ENCODE data around the gene PWWP2A.
"Not testable (repeated sequence)": the region's sequence is repeated elsewhere in the genome, so short reads cannot be mapped to it uniquely, and the experiment has no call there.

PWWP2A gene

GRCh38 chr5:160162910-160163309 lies 43.7 kb upstream of the PWWP2A start:
- no peak for DNase-seq (ENCODE audit: low spot score)
- in situ Hi-C loops (cut with MboI; ENCODE audit: low pct_unique_long_range_greater_than_20kb, low sequenced_read_pairs, unreplicated experiment), result no loop called here

GRCh38 chr5:160161626-160162025 lies 42.4 kb upstream of the PWWP2A start:
- no peak for DNase-seq (ENCODE audit: low spot score)
- in situ Hi-C loops (cut with MboI; ENCODE audit: low pct_unique_long_range_greater_than_20kb, low sequenced_read_pairs, unreplicated experiment), result no loop called here
- no peak for TF ChIP-seq CTCF (IDR thresholded peaks at IDR 0.05; ENCODE audit: extremely low read depth, insufficient read depth, missing control alignments)

More at GRCh38 chr5:160162910-160163309, 43.7 kb upstream of the PWWP2A start:
- no peak for TF ChIP-seq CTCF (IDR thresholded peaks at IDR 0.05; ENCODE audit: extremely low read depth, insufficient read depth, missing control alignments)

- DNase-seq (ENCODE audit: low spot score); in situ Hi-C loops (cut with MboI; ENCODE audit: low pct_unique_long_range_greater_than_20kb, low sequenced_read_pairs, unreplicated experiment): not testable (repeated sequence)
Measured at GRCh38 chr5:160160875-160161274, 41.6 kb upstream of the PWWP2A start.

GRCh38 chr5:160159991-160160792 lies 40.9 kb upstream of the PWWP2A start:
- in situ Hi-C loops (cut with MboI; ENCODE audit: low pct_unique_long_range_greater_than_20kb, low sequenced_read_pairs, unreplicated experiment), result no loop called here
- no peak for TF ChIP-seq CTCF (IDR thresholded peaks at IDR 0.05; ENCODE audit: extremely low read depth, insufficient read depth, missing control alignments)
- DNase-seq (ENCODE audit: low spot score), result peak; percentile 17

- no peak for DNase-seq (ENCODE audit: low spot score)
- in situ Hi-C loops (cut with MboI; ENCODE audit: low pct_unique_long_range_greater_than_20kb, low sequenced_read_pairs, unreplicated experiment), result no loop called here
Measured at GRCh38 chr5:160158087-160158486, 38.8 kb upstream of the PWWP2A start.

GRCh38 chr5:160155017-160155750 lies 35.9 kb upstream of the PWWP2A start:
- no peak for DNase-seq (ENCODE audit: low spot score)
- TF ChIP-seq CTCF (IDR thresholded peaks at IDR 0.05; ENCODE audit: extremely low read depth, insufficient read depth, missing control alignments), result no peak
- in situ Hi-C loops (cut with MboI; ENCODE audit: low pct_unique_long_range_greater_than_20kb, low sequenced_read_pairs, unreplicated experiment), result no loop called here

More at GRCh38 chr5:160158087-160158486, 38.8 kb upstream of the PWWP2A start:
- peak; percentile 35 for TF ChIP-seq CTCF (IDR thresholded peaks at IDR 0.05; ENCODE audit: extremely low read depth, insufficient read depth, missing control alignments)

- no peak for TF ChIP-seq CTCF (IDR thresholded peaks at IDR 0.05; ENCODE audit: extremely low read depth, insufficient read depth, missing control alignments)
- in situ Hi-C loops (cut with MboI; ENCODE audit: low pct_unique_long_range_greater_than_20kb, low sequenced_read_pairs, unreplicated experiment), result no loop called here
- no peak for DNase-seq (ENCODE audit: low spot score)
Measured at GRCh38 chr5:160152901-160153300, 33.7 kb upstream of the PWWP2A start.

Measured in GM13977 (cell line).